NCI-H187 treated with DMSO at 0.1 percent for 48 hours (cell line): ENCODE measurements around the gene AKAP8.
"Not testable (repeated sequence)": the region's sequence is repeated elsewhere in the genome, so short reads cannot be mapped to it uniquely, and the experiment has no call there.

Source experiments
- DNase-seq: peaks from one replicate; lab custom pipeline; 2025; lab: John Stamatoyannopoulos, UW

Gene AKAP8

GRCh38 chr19:15379083-15379998 is at the start of gene AKAP8:
AKAP8 (minus strand) TSS chr19:15379787; CDS start chr19:15379731, 56 bp downstream.
- DNase-seq, result peak; percentile 63

GRCh38 chr19:15427991-15428471 is 48.4 kb upstream of the AKAP8 start:
- DNase-seq, result no peak

- no peak for DNase-seq
Observed at GRCh38 chr19:15427350-15427700, 47.7 kb upstream of the AKAP8 start.

- no peak for DNase-seq
Observed at GRCh38 chr19:15426485-15427349, 47.1 kb upstream of the AKAP8 start.

- DNase-seq, result no peak
Observed at GRCh38 chr19:15425321-15425950, 45.8 kb upstream of the AKAP8 start.

- DNase-seq, result no peak
Observed at GRCh38 chr19:15424692-15425272, 45.2 kb upstream of the AKAP8 start.

GRCh38 chr19:15424121-15424520 is 44.5 kb upstream of the AKAP8 start:
- no peak for DNase-seq

- no peak for DNase-seq
Observed at GRCh38 chr19:15423130-15423529, 43.5 kb upstream of the AKAP8 start.

- no peak for DNase-seq
Observed at GRCh38 chr19:15422296-15423075, 42.9 kb upstream of the AKAP8 start.

GRCh38 chr19:15421721-15422260 is 42.2 kb upstream of the AKAP8 start:
- no peak for DNase-seq

GRCh38 chr19:15421136-15421695 is 41.6 kb upstream of the AKAP8 start:
- DNase-seq, result no peak

GRCh38 chr19:15419413-15420025 is 39.9 kb upstream of the AKAP8 start:
- no peak for DNase-seq

- peak; percentile 85 for DNase-seq
Observed at GRCh38 chr19:15418579-15419412, 39.2 kb upstream of the AKAP8 start, which contains the start of gene AKAP8L. AKAP8L (minus strand) TSS chr19:15418988; CDS start chr19:15418923, 65 bp downstream.

- DNase-seq, result no peak
Observed at GRCh38 chr19:15418231-15418578, 38.6 kb upstream of the AKAP8 start.

- no peak for DNase-seq
Observed at GRCh38 chr19:15417699-15418098, 38.1 kb upstream of the AKAP8 start.

- DNase-seq, result no peak
Observed at GRCh38 chr19:15412832-15413231, 33.2 kb upstream of the AKAP8 start.

- DNase-seq, result not testable (repeated sequence)
Observed at GRCh38 chr19:15411351-15411750, 31.8 kb upstream of the AKAP8 start.

- no peak for DNase-seq
Observed at GRCh38 chr19:15404780-15405211, 25.2 kb upstream of the AKAP8 start.
